ENCODE results near the gene ZNF579. TPM values are rescaled to one million over a fixed set of nuclear protein-coding genes. Genes with fewer than 3 reads are reported as not detected.

Gene ZNF579
- total RNA-seq, 1 experiment from 2014 or later = 19.9 TPM

- Histone ChIP-seq H3K4me1 (ENCODE audit: insufficient read depth, low read length) (no peaks in the 10 kb centered on the region), H2BK5ac (ENCODE audit: insufficient read length, low read length) (no peak overlapping the region), H2BK20ac (ENCODE audit: low read depth, low read length, poor library complexity, severe bottlenecking) (no peak overlapping the region), H3K56ac (ENCODE audit: insufficient read length, low read depth, low read length) (no peak overlapping the region), H3T11ph (ENCODE audit: low read length) (no peak overlapping the region), H3K14ac (ENCODE audit: insufficient read depth, low read length) (no peak overlapping the region), H2BK15ac (ENCODE audit: low read depth, low read length) (no peak overlapping the region), H3K4me2 (ENCODE audit: insufficient read depth, insufficient read length, low read length) (no peak overlapping the region), H4K20me1 (ENCODE audit: control insufficient read depth, insufficient read depth, insufficient read length) (no peaks in the 10 kb centered on the region), H2AFZ (ENCODE audit: low read length) (no peak overlapping the region), H3K23ac (ENCODE audit: insufficient read length, low read depth, low read length) (no peak overlapping the region), H3K79me2 (ENCODE audit: insufficient read depth, low read length) (0 out of 2 replicates have a peak, but pooled peaks cover 1% of the 10 kb centered on the region), H3K27ac (ENCODE audit: insufficient read length, low read depth, low read length) (no peak overlapping the region), H2BK120ac (ENCODE audit: low read depth, low read length, poor library complexity, severe bottlenecking) (no peak overlapping the region), H3K4ac (ENCODE audit: low read depth, low read length) (no peak overlapping the region), H3K23me2 (ENCODE audit: insufficient read length, low read depth, low read length, poor library complexity, severe bottlenecking) (no peaks in the 10 kb centered on the region), H3K79me1 (ENCODE audit: insufficient read depth, low read depth, low read length, poor library complexity, severe bottlenecking) (no peaks in the 10 kb centered on the region), H3K9ac (ENCODE audit: extremely low read depth, insufficient read length, low read length) (no peak overlapping the region), H3K9me3 (ENCODE audit: control insufficient read depth, low read depth, low read length) (no peaks in the 10 kb centered on the region), H3K27me3 (ENCODE audit: insufficient read depth, low read length) (no peaks in the 10 kb centered on the region), H3K18ac (ENCODE audit: insufficient read length, low read depth, low read length) (no peak overlapping the region), H4K8ac (replicated peaks; ENCODE audit: insufficient read length, low read depth, low read length) (no peak overlapping the region), H2BK12ac (ENCODE audit: insufficient read length, low read depth, low read length) (no peak overlapping the region), H4K91ac (ENCODE audit: insufficient read length, low read depth, low read length) (no peak overlapping the region), H4K5ac (ENCODE audit: insufficient read length, low read depth, low read length) (no peak overlapping the region), H2AK5ac (ENCODE audit: insufficient read length, low read length) (no peak overlapping the region)
- no peak for DNase-seq
- H3K27ac Mint-ChIP-seq = no peak overlapping the region; a peak in 1 of 7 replicates
- no peaks in the 10 kb centered on the region; the same call in 1 of the 2 replicates for H3K27me3 Mint-ChIP-seq (ENCODE audit: low read depth)
- peak overlapping the region in 1 of 2 experiments; percentile 14; a peak in 1 of 5 replicates for H3K4me3 Mint-ChIP-seq
- H3K9me3 Mint-ChIP-seq = no peaks in the 10 kb centered on the region
- H3K4me1 Mint-ChIP-seq = peaks cover 0 to 2% of the 10 kb centered on the region in 2 experiments; a peak in 1 of 4 replicates
- no peak for TF ChIP-seq CTCF (conservative IDR thresholded peaks at IDR 0.05)
- no CpG with 5 or more reads among the region's 27 CpGs for WGBS (ENCODE audit: extremely low coverage, insufficient read length, low lambda C conversion rate)
- H3K36me3 Mint-ChIP-seq (ENCODE audit: insufficient read depth in 1 of 3, low read depth in 3 of 3) = peaks cover 15 to 41% (median 36%) of the 10 kb centered on the region in 3 experiments
These were observed 32.7 kb upstream of the ZNF579 start for GRCh38 chr19:55613396-55613795.

All from H9 (cell line).